Activated T-cell treated with anti-CD3 and anti-CD28 coated beads for 1 hour (primary cell): Measurements from ENCODE around the gene NEK10.

Experiments
- DNase-seq: peaks from one replicate; pipeline ENCODE4 v3.0.0-alpha.2; 2020; ENCODE audit warnings: low read depth

NEK10 gene

DNA sequence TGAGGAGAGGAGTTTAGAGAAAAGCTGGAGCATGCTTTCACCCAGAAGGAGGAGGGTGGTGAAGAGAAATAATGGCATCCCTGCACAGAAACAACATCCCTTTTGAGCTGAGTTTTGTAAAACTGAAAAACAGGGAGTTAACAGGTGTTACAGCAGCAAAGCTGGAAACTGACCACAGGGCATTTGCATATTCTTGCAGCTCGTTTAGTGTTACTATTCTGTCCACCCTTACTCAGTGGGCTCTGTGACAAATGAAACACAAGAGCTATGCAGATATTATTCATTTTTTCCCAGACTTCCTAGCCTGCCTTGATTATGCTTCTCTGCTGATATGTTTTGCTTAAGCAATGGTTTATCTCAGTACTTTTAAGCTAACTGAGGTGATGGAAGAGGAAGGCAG, 272.0 kb downstream of the NEK10 start:
- no peak for DNase-seq

DNA sequence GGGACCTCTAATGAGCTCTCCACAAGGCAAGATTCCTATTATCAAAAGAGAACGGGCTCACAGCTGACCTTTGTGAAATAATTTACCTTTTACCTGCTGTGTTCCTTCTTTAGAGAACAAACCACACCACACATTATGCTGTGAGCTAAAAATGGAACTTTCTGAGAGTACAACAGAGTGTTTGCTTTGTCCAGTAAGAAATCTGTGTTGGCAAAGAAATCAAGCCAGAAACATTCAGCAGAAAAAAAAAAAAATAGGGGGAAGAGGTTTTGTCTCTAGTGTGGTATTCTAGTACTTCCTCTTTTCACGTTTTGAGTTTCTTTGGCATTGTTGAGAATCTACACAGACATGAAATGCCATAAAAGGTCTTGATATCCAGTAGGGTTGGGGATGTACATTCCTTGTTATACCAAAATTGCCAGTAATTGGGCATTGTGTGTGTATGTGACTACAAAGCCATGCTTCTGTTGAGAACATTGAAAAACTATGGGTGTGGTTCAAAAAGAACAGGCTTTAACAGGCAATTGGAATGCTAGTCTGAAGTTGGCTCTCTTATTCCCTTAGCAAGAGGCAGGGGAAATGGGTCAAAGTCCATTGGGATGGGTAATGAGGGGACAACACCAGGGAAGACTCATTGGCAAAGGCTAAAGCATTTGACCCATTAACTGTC, 273.5 kb downstream of the NEK10 start:
- no peak for DNase-seq

DNA sequence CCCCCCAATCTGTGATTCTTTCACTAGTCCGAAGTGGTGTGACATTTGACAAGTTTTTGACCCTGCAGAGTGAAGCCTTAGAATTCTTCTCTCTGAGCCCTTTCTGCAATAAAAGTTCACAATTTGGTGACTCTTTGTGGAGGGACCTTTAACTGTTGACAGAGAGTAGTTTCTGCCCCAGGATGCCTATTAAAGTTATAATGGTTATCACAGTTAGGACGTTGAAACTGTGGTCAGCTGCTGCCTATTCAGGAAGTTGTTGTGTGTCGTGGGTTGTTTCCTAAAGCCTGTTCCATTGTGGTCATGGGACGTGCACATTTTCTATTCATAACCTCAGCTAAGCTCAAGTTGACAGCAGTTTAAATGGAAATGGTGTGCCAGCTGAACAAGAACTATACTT, 274.5 kb downstream of the NEK10 start:
- no peak for DNase-seq

DNA sequence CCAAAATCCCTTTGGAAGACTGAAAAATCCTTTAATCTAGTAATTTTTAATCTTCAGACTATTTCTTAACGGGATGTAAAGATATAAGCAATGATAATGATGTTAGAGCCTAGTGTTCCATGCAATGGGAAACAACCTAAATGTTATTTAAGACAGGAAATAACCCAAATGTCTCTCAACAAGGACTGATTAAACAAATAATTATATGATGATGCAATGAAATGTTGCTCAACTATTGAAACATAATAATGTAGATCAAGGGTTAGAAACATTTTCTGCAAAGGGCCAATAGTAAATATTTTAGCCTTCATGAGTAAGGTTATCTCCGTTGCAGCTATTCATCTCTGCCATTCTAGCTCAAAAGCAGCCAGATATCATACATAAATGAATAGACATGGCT, 275.4 kb downstream of the NEK10 start:
- DNase-seq, result no peak

DNA sequence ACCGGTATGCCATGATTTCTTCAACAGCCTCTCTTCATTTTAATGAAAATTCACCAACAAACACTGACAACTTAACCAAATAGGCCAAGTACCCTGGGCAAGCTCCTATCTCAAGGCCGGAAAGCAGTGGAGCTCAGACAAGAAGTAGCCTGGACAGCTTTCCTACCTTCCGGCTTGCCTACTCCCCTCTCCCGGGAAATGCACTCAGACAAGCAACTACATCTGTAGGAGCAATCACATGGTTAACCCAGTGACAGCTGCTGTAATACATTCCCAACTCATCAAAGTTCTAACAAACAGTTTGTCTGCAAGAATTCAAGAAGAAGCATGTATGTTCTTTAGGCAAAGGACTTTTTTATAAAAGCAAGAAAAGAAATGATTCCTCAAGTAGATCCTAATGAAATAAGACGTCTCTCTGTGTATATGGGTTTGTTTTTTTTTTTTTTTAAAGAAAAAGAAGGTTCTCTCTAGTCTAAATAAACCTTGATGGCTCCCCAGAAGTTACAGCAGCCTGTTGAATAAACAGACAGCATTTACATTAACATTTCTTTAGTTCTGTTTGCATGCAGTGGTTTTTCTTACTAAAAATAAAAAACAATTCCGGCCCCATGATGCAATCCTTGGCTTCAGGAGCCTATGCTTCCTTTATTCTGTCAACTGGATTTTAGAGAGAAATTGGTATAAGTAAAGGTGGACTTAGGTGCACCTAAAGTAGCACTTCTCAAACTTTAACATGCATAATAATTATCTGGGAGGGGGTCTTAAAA, 278.7 kb downstream of the NEK10 start:
- DNase-seq, result no peak

DNA sequence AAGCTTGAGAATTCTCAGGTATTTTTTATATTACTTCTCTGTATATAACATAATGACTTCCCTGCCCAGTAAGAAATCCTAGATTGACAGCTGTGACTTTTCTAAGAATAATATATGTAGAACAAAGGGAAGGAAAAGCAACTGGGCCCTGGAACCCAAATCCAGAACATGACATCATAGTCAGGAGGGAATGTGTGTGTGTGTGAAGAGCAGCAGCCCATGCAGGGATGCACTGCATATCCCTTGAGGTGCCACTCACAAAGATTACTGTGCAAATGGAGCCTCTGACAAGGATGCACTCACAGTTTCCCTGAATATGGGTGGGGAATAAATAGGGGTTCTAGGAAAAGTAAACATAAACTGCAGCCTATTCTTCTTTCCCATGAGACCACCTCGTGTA, 279.5 kb downstream of the NEK10 start:
- no peak for DNase-seq

DNA sequence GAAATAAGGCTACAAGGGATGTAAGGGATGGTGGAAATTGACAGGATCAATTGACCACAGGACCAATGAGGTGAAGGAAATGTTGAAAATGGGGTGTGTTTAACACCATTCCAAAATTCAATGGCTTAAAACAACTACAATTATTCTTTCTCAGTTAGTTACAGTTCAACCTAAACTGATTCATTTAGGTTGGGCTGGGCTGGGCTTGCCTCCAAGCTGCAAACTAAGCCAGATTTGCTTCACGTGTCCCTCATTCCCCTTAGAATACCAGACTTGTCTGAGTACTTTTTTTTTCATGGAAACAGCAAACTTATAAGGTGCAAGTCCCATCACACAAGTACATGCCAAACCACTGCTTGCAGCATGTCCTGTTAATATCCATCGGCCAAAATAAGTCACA, 280.1 kb downstream of the NEK10 start:
- no peak for DNase-seq

DNA sequence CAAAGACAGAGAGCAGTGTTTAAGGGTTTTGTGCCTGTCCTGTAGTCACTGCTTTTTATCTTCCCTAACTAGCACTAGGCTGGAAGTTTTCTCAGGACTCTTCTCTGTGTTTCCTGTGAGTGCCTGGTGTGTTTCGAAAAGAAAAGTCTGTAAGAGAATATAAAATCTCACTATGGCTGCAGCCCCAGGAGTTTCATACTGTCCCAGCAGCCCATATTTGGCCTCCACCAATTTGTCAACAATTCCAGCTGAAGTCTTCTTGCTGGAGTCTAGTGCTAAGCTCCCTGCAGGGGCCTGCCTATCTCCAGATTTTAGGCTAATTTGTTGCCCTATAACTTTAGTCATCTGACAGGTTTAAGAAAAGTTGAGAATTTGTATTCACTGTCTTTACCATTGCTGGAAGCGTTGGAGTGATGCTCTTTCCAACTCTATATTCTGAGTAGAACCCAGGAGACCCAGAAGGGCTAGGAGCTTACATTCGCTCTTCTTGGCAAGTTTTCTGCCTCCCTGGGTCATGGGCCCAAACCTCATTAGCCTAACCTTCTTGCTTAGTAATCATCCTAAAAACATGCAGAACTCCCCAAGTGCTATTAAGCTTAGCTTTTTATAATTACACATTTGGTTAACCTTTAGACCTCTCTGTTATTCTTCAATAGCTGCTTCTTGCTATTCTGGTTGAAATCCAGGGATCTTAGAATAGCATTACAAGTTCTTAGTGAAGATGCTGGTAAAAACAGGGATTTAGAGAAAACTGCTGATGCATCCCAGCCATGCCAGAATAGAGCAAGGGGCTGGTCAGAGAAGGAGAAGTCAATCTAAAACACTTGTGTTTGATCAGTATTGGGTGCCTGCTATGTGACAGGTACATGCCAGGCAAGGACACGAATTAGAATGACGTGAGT, 283.1 kb downstream of the NEK10 start:
- no peak for DNase-seq

DNA sequence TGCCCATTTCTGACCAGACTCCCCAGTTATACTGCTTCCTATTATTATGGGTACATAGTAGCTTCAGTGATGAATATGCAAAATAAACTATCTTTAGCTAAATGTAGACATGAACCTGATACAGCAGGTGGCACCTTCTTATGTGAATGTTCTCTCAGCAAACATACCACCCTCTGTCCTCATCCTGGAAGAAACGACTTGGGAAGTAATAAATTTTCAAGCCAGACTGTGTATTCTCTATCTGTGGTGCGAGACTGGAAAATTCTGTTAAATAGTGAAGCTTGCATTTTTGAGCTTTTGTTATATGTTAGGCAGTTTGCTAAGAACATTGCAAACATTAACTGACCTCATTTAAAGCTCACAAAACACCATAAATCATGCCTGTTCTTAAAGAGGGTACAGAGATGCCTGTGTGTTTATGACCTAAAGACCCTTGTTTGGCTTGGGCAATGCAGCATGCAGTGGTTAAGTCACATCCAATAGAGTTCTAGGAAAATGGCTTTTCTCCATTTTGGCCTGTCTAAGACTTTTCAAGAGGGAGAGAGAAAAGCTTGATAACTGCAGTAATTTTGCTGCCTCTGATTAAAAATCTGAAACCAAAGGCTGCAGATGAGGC, 287.1 kb downstream of the NEK10 start:
- no peak for DNase-seq

DNA sequence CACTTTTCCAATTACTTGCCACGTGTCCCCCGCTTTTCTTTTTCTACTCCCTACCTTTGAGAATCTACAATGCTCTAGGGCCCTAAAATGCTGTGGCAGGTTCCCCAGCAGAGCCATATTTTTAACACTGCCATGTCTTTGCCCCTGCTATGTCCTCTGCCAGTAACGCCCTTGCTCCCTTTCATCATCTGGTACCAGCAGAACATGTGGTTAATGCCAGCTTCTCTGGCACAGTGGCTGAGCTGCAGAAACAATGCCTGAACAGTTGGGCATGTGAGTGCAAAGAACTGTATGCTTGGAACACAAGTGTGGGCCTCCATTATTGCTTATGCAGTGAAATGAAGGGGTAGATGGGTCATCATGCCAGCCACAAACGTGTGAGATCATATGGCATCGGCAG, 287.6 kb downstream of the NEK10 start:
- DNase-seq, result no peak

DNA sequence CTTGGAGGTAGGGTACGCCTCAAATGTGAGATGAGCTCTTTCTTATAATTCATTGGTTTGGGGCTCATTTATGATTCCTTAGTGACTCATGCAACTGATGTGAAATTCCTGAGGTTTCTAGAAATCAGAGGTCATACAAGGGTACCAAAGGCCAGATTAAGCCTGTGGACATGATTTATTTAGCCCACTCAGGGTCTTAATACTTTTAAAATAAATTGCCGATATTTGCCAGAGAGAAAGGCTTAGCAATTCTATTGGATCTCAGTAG, 289.0 kb downstream of the NEK10 start:
- no peak for DNase-seq

DNA sequence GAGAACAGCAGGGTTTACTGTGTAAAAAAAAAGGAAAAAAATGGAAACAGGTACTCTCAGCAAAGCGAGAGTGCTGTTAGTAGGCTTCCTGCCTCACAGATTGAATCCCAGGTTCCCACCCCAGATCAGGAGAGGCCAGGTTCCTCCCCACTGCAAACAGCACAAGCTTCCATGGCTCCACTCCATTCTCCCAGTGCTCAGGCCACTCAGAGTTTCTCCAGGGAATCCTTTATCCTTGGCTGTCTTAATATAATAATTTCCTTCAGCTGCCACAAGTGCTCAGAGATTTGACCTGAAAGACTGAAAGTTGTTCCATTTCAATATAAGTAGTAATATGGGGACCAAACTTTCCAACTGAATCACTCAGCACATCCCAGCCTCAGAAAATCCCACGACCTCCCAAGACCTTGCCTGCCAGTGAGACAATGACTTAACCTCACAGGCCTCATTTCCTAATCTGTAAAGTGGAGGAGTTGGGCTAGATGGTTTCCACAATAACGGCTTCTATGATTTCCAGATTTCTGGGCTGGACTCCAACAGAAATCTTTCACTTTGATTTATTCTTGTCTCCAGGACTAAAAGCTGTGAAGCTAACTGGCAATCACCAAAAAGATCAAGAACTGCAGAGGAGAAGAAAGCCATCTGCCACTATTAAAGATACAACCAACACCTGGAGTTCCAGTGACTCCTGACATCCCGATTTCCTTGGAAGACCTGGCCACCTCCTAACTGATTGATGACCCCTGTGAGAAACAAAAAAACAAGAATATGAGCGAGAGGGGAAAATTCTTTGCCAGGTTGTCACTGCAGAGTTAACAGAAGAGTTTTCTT, 289.5 kb downstream of the NEK10 start:
- DNase-seq, result no peak

DNA sequence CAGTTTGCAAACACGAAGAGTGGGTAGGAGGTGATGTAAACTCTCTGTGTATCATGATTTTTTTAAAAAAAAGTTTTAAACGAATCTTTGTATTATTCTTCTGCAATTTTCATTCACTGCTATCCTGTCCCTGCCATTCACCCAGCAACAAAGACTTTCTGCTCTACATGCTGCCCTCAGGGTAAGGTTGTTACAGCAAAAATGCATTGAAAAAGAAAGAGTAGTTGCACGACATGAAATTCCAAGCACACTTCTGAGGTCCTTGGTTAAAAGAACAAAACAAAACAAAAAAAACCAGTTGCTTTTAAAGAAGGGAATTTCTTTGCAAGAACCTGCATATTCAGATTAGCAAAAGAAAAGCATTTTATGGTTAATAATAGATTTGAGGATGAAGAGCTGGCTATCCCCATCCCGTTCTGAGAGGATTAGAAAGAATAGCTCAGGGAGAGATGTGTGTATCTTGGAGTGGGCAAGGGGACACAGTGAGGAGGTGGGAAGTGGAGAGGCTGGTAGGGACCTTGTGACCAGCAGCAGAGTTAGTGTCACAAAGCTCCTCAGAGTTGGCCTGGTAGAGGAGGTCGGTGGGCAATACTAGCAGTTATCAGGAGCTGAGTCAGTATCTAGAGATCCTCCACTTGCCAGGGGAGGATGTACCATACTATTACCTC, 290.8 kb downstream of the NEK10 start:
- DNase-seq, result no peak

DNA sequence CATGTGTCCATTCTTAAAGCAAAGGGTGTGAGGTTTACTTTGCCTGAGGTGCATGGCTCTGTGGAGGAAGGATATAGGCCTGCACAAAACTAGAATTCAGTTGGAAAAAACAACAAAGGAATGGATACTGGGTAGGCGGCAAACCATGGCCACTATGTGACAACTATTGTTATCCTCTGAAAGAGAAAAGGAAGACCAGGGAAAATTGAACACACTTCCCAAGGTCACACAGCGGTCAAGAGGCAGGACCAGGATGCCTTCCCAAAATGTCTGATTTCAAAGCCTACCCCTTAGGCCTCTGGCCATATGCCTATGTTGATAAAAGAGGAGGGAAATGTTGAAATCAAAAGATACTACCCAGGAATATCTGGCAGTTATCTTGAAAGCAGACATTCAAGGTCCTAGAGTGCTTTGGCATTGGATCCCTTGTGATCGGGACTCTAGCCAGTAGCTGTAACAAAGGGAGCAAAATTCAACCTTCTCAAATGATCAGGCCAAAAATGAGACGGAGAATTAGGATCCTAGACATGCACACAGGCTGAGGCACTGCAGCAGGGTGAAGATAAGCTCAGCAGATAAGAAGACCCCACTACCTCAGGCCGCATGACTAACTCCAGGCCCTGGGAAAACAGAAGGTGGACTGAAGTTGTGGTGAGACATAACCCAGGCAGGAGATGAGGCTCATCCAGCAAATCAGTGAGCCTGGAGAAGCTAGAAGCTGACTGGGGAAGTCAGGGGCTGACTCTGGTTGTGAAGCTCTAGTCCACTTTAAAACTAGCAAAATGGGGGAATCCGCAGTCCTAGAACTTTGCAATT, 292.2 kb downstream of the NEK10 start:
- no peak for DNase-seq

DNA sequence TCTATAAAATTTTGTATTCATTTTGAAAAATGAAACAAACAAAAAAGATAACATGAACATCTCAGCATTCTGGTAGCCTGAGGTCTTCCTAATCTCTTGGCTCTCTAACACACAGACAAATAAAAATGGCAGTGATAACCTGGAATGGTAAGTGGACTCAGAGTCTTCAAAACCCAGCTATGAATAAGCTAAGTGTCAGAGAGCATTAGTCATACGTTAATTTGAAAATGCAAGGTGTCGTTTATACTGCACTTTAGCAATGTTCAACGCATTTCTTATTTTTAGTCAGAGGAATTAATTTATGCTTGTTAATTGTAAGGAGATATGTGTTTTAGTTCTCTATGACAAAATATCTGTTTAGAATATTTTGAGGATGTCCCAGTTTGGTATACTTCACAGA, 294.3 kb downstream of the NEK10 start:
- DNase-seq, result no peak

DNA sequence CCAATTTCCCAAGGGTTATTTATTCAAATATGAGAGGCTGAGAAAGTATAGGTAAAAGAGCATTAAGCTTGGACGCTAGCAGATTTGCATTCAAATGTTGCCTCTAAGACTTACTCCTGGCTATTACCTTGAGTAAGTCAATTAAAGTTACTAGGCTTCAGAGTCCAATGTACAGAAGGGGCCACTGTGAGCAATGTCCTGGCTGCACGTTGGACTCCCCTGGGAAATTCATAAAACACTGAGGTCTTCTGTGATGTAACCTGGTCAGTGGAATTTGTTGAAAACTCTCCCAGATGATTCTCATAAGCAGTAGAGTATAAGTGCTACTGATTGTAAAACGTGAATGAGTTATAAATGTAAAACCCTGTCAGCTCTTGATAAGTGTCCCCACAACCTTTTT, 295.3 kb downstream of the NEK10 start:
- DNase-seq, result no peak

DNA sequence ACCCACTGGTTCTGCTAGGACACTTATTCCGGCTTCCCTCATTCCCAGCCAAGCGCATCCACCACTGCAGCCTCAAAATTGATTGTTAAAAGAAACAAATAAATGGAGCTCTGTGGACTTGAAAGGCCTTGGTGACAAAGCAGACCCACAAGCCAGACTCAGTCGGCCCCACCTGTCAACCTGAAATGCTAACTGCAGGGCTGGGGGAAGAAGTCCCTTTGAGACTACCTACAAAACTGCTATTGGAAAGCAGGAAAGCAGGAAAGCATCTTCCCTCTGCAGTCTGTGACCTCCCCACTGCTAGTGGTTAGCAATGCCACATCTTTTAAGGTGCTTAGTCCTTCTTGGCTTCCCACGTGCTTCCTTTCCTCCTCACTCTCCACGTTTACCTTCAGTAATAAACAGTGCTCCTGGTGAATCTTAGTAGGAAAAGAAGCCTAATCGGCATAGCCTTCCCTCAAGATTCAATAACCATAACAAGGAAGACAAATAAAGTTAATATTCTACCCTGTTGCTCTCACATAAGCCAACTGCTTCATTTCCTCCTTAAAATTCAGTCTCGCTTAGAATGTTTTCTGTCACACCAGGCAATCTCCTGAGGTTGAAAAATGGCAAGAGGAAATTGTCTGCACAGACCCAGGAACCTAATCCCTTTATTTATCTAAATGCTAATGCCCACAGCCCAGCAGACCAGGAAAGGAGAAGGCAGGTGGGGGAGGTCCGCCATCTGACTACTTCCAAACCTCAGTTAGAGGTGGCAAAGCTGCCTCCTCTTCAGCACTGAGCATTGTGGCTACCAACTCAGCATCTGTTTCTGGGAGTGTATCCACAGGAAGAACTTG, 296.2 kb downstream of the NEK10 start:
- no peak for DNase-seq

DNA sequence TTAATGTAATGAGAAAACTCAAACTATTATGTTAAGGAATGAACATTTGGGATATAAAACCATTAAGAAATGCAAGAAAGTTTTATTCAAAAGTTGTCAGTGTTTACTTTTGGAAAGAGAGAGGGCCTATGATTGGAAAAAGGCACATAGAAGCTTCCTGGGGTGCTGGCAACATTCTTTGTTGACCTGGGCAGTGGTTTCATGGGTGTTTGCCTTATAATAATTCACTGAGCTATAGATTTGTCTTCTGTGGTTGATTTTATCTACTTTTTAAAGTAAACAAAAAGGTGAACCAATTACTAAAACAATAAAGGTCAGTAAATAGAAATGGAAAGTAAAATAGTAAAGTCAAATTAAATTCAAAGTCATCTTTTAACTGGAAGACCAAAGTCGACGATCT, 308.8 kb downstream of the NEK10 start:
- no peak for DNase-seq
